ENCODE results near the gene DNAI4.

Gene DNAI4

GRCh38 chr1:66767626-66768025 is 157.0 kb downstream of the DNAI4 start:
- TF ChIP-seq ZFX (IDR thresholded peaks at IDR 0.05) (no peak), CTCF (conservative IDR thresholded peaks at IDR 0.05) (no peak)
- no peak overlapping the region for H3K27ac ChIP-seq

GRCh38 chr1:66764994-66765578 is 159.6 kb downstream of the DNAI4 start:
- TF ChIP-seq ZFX (IDR thresholded peaks at IDR 0.05) = no peak
- TF ChIP-seq CTCF (conservative IDR thresholded peaks at IDR 0.05) = peak; percentile 82
- H3K27ac ChIP-seq = no peak overlapping the region

Data from C4-2B (cell line).